Colonic mucosa (tissue), 4 donors: ENCODE measurements around the gene ERH. TPM values are rescaled to one million over a fixed set of nuclear protein-coding genes. Genes with fewer than 3 reads are reported as not detected.

ENCODE experiments used
- DNase-seq: peaks from one replicate; pipeline ENCODE4 v3.0.0-alpha.2; 2020
- H3K27ac ChIP-seq: fragments of 200-600 bp; one replicate; pipeline ENCODE4 v1.8.0; 2021
- H3K27me3 ChIP-seq: fragments of 200-600 bp; one replicate; pipeline ENCODE4 v1.8.0; 2021
- H3K36me3 ChIP-seq: fragments of 200-600 bp; one replicate; pipeline ENCODE4 v1.8.0; 2021
- H3K4me1 ChIP-seq: fragments of 200-600 bp; one replicate; pipeline ENCODE4 v1.8.0; 2021; ENCODE audit warnings: mild to moderate bottlenecking
- H3K4me3 ChIP-seq: fragments of 200-600 bp; one replicate; pipeline ENCODE4 v1.8.0; 2021
- H3K9ac ChIP-seq, 2 donors: one replicate each; pipeline ENCODE4 v1.7.0; 2013; ENCODE audit warnings: control low read depth in 2 of 2, low read depth in 2 of 2, low read length in 2 of 2
- H3K9me3 ChIP-seq: fragments of 200-600 bp; one replicate; pipeline ENCODE4 v1.8.0; 2021
- CTCF ChIP-seq: fragments of 200-600 bp; IDR thresholded peaks from one replicate; pipeline ENCODE4 v1.8.0; 2022; ENCODE audit warnings: antibody characterized with exemption, mild to moderate bottlenecking
- intact Hi-C: fragments of 100-400 bp; cut with DNase I; formaldehyde crosslinking; loops from one replicate; pipeline ENCODE4 v1.14.1; 2022
- total RNA-seq, 2 donors: library from RNA; stranded (reverse); fragmentation: NEBNext Ultra II Directional in 1 of 2; extraction: Animal tissue kit (Norgen Biotek cat#: 25700) in 1 of 2; gene quantifications; one replicate each; pipeline ENCODE4 v1.2.1, GENCODE V29; 2021
- donor health status: healthy.
- donor health status: DM: no; HTN: no; CAD: no.
- donor health status: DM: no; HTN: no; CAD: no.

Gene ERH
- total RNA-seq, 2 donors from 2014 or later = 118 to 192 TPM

- H3K27ac ChIP-seq = no peak overlapping the region
- no peaks in the 10 kb centered on the region for H3K9me3 ChIP-seq
- H3K9ac ChIP-seq = no peak overlapping the region
- no peaks in the 10 kb centered on the region for H3K4me1 ChIP-seq
- no peak for TF ChIP-seq CTCF
- no peaks in the 10 kb centered on the region for H3K36me3 ChIP-seq
- DNase-seq = no peak
- intact Hi-C loops = no loop called here
- H3K4me3 ChIP-seq = no peak overlapping the region
- H3K27me3 ChIP-seq = no peaks in the 10 kb centered on the region
These were observed 37.5 kb downstream of the ERH start for GRCh38 chr14:69360438-69361108.

GRCh38 chr14:69358966-69359365 lies 39.1 kb downstream of the ERH start:
- no peak overlapping the region for H3K27ac ChIP-seq
- TF ChIP-seq CTCF = no peak
- no peaks in the 10 kb centered on the region for H3K27me3 ChIP-seq
- intact Hi-C loops = no loop called here
- no peak overlapping the region for H3K9ac ChIP-seq
- no peak overlapping the region for H3K4me3 ChIP-seq
- no peaks in the 10 kb centered on the region for H3K9me3 ChIP-seq
- no peaks in the 10 kb centered on the region for H3K36me3 ChIP-seq
- no peaks in the 10 kb centered on the region for H3K4me1 ChIP-seq
- no peak for DNase-seq

- no peak overlapping the region for H3K27ac ChIP-seq
- H3K9me3 ChIP-seq = no peaks in the 10 kb centered on the region
- DNase-seq = no peak
- no peaks in the 10 kb centered on the region for H3K27me3 ChIP-seq
- no peaks in the 10 kb centered on the region for H3K36me3 ChIP-seq
- no peaks in the 10 kb centered on the region for H3K4me1 ChIP-seq
- H3K4me3 ChIP-seq = no peak overlapping the region
- intact Hi-C loops = no loop called here
- TF ChIP-seq CTCF = no peak
- H3K9ac ChIP-seq = no peak overlapping the region
These were observed 39.7 kb downstream of the ERH start for GRCh38 chr14:69358233-69358963.

GRCh38 chr14:69357544-69358200 lies 40.4 kb downstream of the ERH start:
- no peak overlapping the region for H3K9ac ChIP-seq
- H3K27me3 ChIP-seq = no peaks in the 10 kb centered on the region
- H3K4me3 ChIP-seq = no peak overlapping the region
- intact Hi-C loops = no loop called here
- H3K4me1 ChIP-seq = no peaks in the 10 kb centered on the region
- H3K36me3 ChIP-seq = no peaks in the 10 kb centered on the region
- no peaks in the 10 kb centered on the region for H3K9me3 ChIP-seq
- no peak for TF ChIP-seq CTCF
- H3K27ac ChIP-seq = no peak overlapping the region
- no peak for DNase-seq

GRCh38 chr14:69356903-69357543 lies 41.1 kb downstream of the ERH start:
- Histone ChIP-seq H3K36me3 (no peaks in the 10 kb centered on the region), H3K27ac (no peak overlapping the region), H3K27me3 (no peaks in the 10 kb centered on the region), H3K4me3 (no peak overlapping the region), H3K4me1 (no peaks in the 10 kb centered on the region), H3K9ac (no peak overlapping the region), H3K9me3 (no peaks in the 10 kb centered on the region)
- intact Hi-C loops = no loop called here
- no peak for DNase-seq
- TF ChIP-seq CTCF = no peak
